HepG2 (cell line): ENCODE data around the gene CD2. TPM values are rescaled to one million over a fixed set of nuclear protein-coding genes. Genes with fewer than 3 reads are reported as not detected.

Experiments
- ATAC-seq: fragments of 200-7000 bp; cut with Tn5 transposase; 3 replicates; pipeline ENCODE4 v1.9.1; 2020; ENCODE audit warnings: mild to moderate bottlenecking, moderate library complexity
- BruUV-seq: library from RNA; stranded (reverse); fragments of 400-500 nt; replicated peaks from 2 replicates; lab custom pipeline; 2021; lab: Mats Ljungman, UMichigan
- CTCF ChIA-PET: fragments of 300-600 bp; formaldehyde crosslinking; extraction: SDS; loops from one replicate; lab custom pipeline; 2021; ENCODE audit warnings: low total read pairs, inconsistent platforms, low intra/inter-chr PET ratio; lab: Yijun Ruan, JAX
- POLR2A ChIA-PET: fragments of 350-600 bp; sonication (Branson Sonifier 250); formaldehyde crosslinking; loops from one replicate; lab custom pipeline; 2020; ENCODE audit warnings: antibody characterized with exemption, inconsistent platforms; lab: Yijun Ruan, JAX
- DNase-seq: peaks from one replicate; pipeline ENCODE4 v3.0.0-alpha.2; 2015; ENCODE audit warnings: low spot score
- FAIRE-seq: peaks from 3 replicates; lab custom pipeline; 2011; peaks lifted over from hg19 to GRCh38; lab: Jason Lieb, UNC
- H2AFZ ChIP-seq: one replicate; pipeline ENCODE4 v1.6.1; 2011; ENCODE audit warnings: low read length, inconsistent platforms
- H3K27ac ChIP-seq: fragments of 300-600 bp; 3 replicates; pipeline ENCODE4 v1.8.0; 2011; ENCODE audit warnings: mixed run types, mild to moderate bottlenecking, mixed read lengths, low read length, inconsistent platforms; ENCODE audit not compliant: insufficient read depth; ENCODE audit errors: extremely low read length
- H3K27me3 ChIP-seq, 2 experiments: fragments of 200-600 bp in 1 of 2; 2 replicates in 1 of 2; 3 replicates in 1 of 2; pipeline versions ENCODE4 v1.6.0 to v1.8.0; 2011; ENCODE audit warnings: low read length in 2 of 2, mild to moderate bottlenecking in 2 of 2, moderate library complexity in 2 of 2, inconsistent platforms in 1 of 2; ENCODE audit not compliant: insufficient read depth in 2 of 2, control insufficient read depth in 1 of 2
- H3K36me3 ChIP-seq, 2 experiments: fragments of 200-600 bp in 1 of 2; replicated peaks in 1 of 2; 2 replicates in 1 of 2; 3 replicates in 1 of 2; pipeline versions ENCODE4 v1.5.1 to v1.8.0; 2011; ENCODE audit warnings: low read length in 2 of 2, inconsistent platforms in 1 of 2; ENCODE audit not compliant: insufficient read depth in 2 of 2, control insufficient read depth in 1 of 2
- H3K4me1 ChIP-seq: 2 replicates; pipeline ENCODE4 v1.5.1; 2012; ENCODE audit warnings: low read length, inconsistent platforms; ENCODE audit not compliant: insufficient read depth
- H3K4me2 ChIP-seq: 2 replicates; pipeline ENCODE4 v1.6.0; 2011; ENCODE audit warnings: low read depth, low read length, inconsistent platforms
- H3K4me3 ChIP-seq, 3 experiments: fragments of 200-600 bp in 1 of 3; sonication (generic), shearing (Covaris generic) in 1 of 3; replicated peaks in 1 of 3; 2 replicates each; pipeline ENCODE4 v1.5.1; 2011 to 2016; ENCODE audit warnings: low read length in 3 of 3, inconsistent platforms in 2 of 3, low read depth in 2 of 3, mild to moderate bottlenecking in 2 of 3, control low read depth in 1 of 3, mixed read lengths in 1 of 3; ENCODE audit not compliant: insufficient read depth in 1 of 3
- H3K79me2 ChIP-seq: one replicate; pipeline ENCODE4 v1.6.1; 2011; ENCODE audit warnings: low read length, inconsistent platforms; ENCODE audit not compliant: insufficient read depth
- H3K9ac ChIP-seq: 2 replicates; pipeline ENCODE4 v1.6.0; 2011; ENCODE audit warnings: mild to moderate bottlenecking, low read depth, low read length, inconsistent platforms; ENCODE audit not compliant: insufficient read depth
- H3K9me3 ChIP-seq: 2 replicates; pipeline ENCODE4 v1.5.1; 2012; ENCODE audit warnings: mild to moderate bottlenecking, low read length
- H4K20me1 ChIP-seq: 2 replicates; pipeline ENCODE4 v1.6.0; 2011; ENCODE audit warnings: inconsistent platforms, mild to moderate bottlenecking, low read length, moderate library complexity; ENCODE audit not compliant: insufficient read depth
- DNMT1 ChIP-seq: sonication (generic); formaldehyde crosslinking; IDR thresholded peaks from 2 replicates; pipeline ENCODE4 v1.5.1; 2020; ENCODE audit warnings: mild to moderate bottlenecking, missing genetic modification reagents
- IKZF1 ChIP-seq: fragments of 450-650 bp; IDR thresholded peaks from 2 replicates; pipeline ENCODE4 v1.7.1; 2016
- NR1H2 ChIP-seq: sonication (generic); formaldehyde crosslinking; IDR thresholded peaks from 2 replicates; pipeline ENCODE4 v1.8.1; 2022; ENCODE audit warnings: low read depth, missing genetic modification reagents, borderline replicate concordance
- NRL ChIP-seq: sonication (generic); formaldehyde crosslinking; IDR thresholded peaks from 2 replicates; pipeline ENCODE4 v1.5.0; 2020; ENCODE audit warnings: missing genetic modification reagents, mild to moderate bottlenecking, moderate library complexity, borderline replicate concordance
- ZBTB7A ChIP-seq: sonication (generic); formaldehyde crosslinking; IDR thresholded peaks from 2 replicates; pipeline ENCODE4 v1.8.0; 2022; ENCODE audit warnings: mild to moderate bottlenecking, missing genetic modification reagents
- ZNF816 ChIP-seq: sonication (generic); formaldehyde crosslinking; IDR thresholded peaks from 2 replicates; pipeline ENCODE4 v1.8.0; 2022; ENCODE audit warnings: missing genetic modification reagents, mild to moderate bottlenecking, borderline replicate concordance
- WGBS: methylation state at CpG from one replicate; pipeline ENCODE4 v1.1.6; 2017; ENCODE audit warnings: low lambda C conversion rate; 5-methylcytosine and 5-hydroxymethylcytosine counted together
- in situ Hi-C: cut with HindIII; loops from 2 replicates; pipeline ENCODE4 v1.10.0; 2017; ENCODE audit warnings: low pct_unique_long_range_greater_than_20kb; ENCODE audit not compliant: extremely low pct_ligation_motif_present
- intact Hi-C: fragments of 100-400 bp; cut with micrococcal nuclease; formaldehyde crosslinking; loops from one replicate; pipeline ENCODE4 v1.10.0; 2022; ENCODE audit not compliant: unreplicated experiment
- polyA plus RNA-seq, 8 experiments: library from polyadenylated mRNA; depleted of rRNA in 3 of 8; stranded (reverse) in 7 of 8; unstranded in 1 of 8; fragments of >200 nt; fragmentation: Illumina TruSeq in 4 of 8; extraction: Trizol in 4 of 8; gene quantifications; 2 replicates each; pipeline versions ENCODE4 v1.2.1 to v1.2.3, GENCODE V29; 2011 to 2016; ENCODE audit warnings: low read depth in 4 of 8, missing spikeins in 1 of 8, mixed read lengths in 1 of 8; ENCODE audit not compliant: insufficient read depth in 1 of 8
- total RNA-seq, 5 experiments: library from RNA; depleted of rRNA; stranded (reverse); fragments of >200 nt; fragmentation: Illumina TruSeq; extraction: Trizol; gene quantifications; 2 replicates each; pipeline ENCODE4 v1.2.3, GENCODE V29; 2016; ENCODE audit warnings: low read depth in 1 of 5
- TF ChIP-seq, protein P1 (sequence below): sonication (generic); formaldehyde crosslinking; IDR thresholded peaks from 2 replicates; pipeline ENCODE4 v1.9.0; 2021; ENCODE audit warnings: mild to moderate bottlenecking, missing genetic modification reagents
- TF ChIP-seq, protein P2 (sequence below): sonication (generic); formaldehyde crosslinking; IDR thresholded peaks from 2 replicates; pipeline ENCODE4 v1.8.0; 2022; ENCODE audit warnings: missing genetic modification reagents, mild to moderate bottlenecking, moderate library complexity, borderline replicate concordance

The CD2 gene
- total and polyA plus RNA-seq, 2 of the 13 experiments (the other 11 are each of a cell fraction or from before 2014, with no cell fraction given), result not detected

DNA sequence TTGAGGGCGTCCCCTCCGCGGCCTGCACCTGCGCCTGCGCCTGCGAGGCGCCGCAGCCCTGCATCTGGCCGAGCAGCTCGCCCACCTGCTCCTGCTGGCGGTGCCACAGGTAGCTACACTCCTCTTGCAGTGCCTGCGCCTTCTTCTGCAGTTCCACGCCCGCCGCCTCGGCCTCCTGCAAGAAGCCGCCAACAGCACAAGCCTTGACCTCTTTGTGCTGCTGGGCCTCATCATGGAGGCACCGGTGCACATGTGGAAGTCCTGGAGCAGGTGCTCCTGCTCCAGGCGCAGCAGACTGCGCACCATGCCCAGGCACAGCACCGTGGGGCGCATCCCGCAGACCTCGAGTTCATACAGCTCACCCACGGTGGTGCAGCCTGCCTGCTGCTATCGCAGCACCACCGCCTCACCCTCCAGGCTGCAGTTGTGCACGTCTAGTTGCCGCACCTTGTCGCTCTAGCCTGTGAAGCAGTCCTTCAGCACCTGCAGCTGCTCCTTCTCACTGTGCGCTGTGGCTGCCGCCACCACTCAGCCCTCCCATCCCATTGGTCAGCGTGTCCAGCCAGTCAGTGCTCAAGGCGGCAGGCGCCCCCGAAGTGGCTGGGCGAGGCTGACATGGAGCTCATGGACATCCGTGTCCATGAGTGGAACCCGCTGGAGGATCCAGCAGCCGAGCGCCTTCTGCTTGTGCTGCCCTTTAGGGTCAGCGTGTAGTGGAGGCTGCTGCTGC, 12.2 kb upstream of the CD2 start:
- H3K79me2 ChIP-seq, result no peaks in the 10 kb centered on the region
- H3K36me3 ChIP-seq, result no peaks in the 10 kb centered on the region
- no peaks in the 10 kb centered on the region for H3K4me1 ChIP-seq
- ChIA-PET POLR2A (no interaction called here), CTCF (no interaction called here)
- no TSS peak for BruUV-seq
- intact Hi-C loops (no loop called here), in situ Hi-C loops (no loop called here)
- H4K20me1 ChIP-seq, result no peaks in the 10 kb centered on the region
- 75% methylated on average over 21 of the region's 42 CpGs for WGBS
- no peak overlapping the region for H3K9ac ChIP-seq
- H3K9me3 ChIP-seq, result peaks cover 17% of the 10 kb centered on the region
- no peak for DNase-seq
- no peak overlapping the region for H3K4me2 ChIP-seq
- no peak overlapping the region for H3K4me3 ChIP-seq
- ATAC-seq, result no peak
- no peak for FAIRE-seq
- H3K27me3 ChIP-seq, result no peaks in the 10 kb centered on the region
- H3K27ac ChIP-seq, result no peak overlapping the region
- TF ChIP-seq DNMT1 (CRISPR knock-in tag) (no peak), NR1H2 (CRISPR knock-in tag) (no peak), ZBTB7A (CRISPR knock-in tag) (no peak), ZNF816 (CRISPR knock-in tag) (no peak)
- no peak overlapping the region for H2AFZ ChIP-seq

DNA sequence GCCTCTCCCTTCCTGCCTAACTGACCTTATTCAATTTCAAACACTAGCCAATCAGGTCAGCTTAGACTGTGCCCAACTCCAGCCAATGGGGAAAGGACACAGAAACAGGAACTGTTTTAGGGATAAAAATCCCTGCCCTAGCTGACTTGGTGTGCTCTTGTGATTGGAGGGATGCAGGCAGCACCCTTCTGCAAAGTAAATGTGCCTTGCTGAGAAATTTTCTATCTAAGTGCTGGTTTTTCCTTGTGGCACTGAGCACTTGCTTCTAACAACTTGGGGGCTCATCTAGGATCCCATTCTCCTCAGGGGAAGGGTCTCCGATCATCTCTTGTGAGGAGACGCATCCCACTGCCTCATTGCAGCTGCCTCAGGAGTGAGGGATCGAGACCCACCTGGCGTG, 10.7 kb upstream of the CD2 start:
- in situ Hi-C loops (no loop called here), intact Hi-C loops (no loop called here)
- no peaks in the 10 kb centered on the region for H3K27me3 ChIP-seq
- H2AFZ ChIP-seq, result no peak overlapping the region
- no peak overlapping the region for H3K27ac ChIP-seq
- no peak overlapping the region for H3K4me2 ChIP-seq
- POLR2A ChIA-PET, result no interaction called here
- 38% methylated on average over 4 of the region's 4 CpGs for WGBS
- H3K36me3 ChIP-seq, result no peaks in the 10 kb centered on the region
- H3K4me1 ChIP-seq, result no peaks in the 10 kb centered on the region
- H3K9me3 ChIP-seq, result peaks cover 24% of the 10 kb centered on the region
- H3K79me2 ChIP-seq, result no peaks in the 10 kb centered on the region
- no peaks in the 10 kb centered on the region for H4K20me1 ChIP-seq
- no peak for ATAC-seq
- CTCF ChIA-PET, result no interaction called here
- DNase-seq, result no peak
- no peak for FAIRE-seq
- H3K9ac ChIP-seq, result no peak overlapping the region
- BruUV-seq, result no TSS peak
- no peak overlapping the region for H3K4me3 ChIP-seq
- TF ChIP-seq IKZF1 (no peak), NRL (CRISPR knock-in tag) (no peak)
- TF ChIP-seq, protein P1, sequence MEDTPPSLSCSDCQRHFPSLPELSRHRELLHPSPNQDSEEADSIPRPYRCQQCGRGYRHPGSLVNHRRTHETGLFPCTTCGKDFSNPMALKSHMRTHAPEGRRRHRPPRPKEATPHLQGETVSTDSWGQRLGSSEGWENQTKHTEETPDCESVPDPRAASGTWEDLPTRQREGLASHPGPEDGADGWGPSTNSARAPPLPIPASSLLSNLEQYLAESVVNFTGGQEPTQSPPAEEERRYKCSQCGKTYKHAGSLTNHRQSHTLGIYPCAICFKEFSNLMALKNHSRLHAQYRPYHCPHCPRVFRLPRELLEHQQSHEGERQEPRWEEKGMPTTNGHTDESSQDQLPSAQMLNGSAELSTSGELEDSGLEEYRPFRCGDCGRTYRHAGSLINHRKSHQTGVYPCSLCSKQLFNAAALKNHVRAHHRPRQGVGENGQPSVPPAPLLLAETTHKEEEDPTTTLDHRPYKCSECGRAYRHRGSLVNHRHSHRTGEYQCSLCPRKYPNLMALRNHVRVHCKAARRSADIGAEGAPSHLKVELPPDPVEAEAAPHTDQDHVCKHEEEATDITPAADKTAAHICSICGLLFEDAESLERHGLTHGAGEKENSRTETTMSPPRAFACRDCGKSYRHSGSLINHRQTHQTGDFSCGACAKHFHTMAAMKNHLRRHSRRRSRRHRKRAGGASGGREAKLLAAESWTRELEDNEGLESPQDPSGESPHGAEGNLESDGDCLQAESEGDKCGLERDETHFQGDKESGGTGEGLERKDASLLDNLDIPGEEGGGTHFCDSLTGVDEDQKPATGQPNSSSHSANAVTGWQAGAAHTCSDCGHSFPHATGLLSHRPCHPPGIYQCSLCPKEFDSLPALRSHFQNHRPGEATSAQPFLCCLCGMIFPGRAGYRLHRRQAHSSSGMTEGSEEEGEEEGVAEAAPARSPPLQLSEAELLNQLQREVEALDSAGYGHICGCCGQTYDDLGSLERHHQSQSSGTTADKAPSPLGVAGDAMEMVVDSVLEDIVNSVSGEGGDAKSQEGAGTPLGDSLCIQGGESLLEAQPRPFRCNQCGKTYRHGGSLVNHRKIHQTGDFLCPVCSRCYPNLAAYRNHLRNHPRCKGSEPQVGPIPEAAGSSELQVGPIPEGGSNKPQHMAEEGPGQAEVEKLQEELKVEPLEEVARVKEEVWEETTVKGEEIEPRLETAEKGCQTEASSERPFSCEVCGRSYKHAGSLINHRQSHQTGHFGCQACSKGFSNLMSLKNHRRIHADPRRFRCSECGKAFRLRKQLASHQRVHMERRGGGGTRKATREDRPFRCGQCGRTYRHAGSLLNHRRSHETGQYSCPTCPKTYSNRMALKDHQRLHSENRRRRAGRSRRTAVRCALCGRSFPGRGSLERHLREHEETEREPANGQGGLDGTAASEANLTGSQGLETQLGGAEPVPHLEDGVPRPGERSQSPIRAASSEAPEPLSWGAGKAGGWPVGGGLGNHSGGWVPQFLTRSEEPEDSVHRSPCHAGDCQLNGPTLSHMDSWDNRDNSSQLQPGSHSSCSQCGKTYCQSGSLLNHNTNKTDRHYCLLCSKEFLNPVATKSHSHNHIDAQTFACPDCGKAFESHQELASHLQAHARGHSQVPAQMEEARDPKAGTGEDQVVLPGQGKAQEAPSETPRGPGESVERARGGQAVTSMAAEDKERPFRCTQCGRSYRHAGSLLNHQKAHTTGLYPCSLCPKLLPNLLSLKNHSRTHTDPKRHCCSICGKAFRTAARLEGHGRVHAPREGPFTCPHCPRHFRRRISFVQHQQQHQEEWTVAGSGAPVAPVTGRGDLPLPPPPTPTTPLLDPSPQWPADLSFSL, result no peak
- TF ChIP-seq, protein P2, sequence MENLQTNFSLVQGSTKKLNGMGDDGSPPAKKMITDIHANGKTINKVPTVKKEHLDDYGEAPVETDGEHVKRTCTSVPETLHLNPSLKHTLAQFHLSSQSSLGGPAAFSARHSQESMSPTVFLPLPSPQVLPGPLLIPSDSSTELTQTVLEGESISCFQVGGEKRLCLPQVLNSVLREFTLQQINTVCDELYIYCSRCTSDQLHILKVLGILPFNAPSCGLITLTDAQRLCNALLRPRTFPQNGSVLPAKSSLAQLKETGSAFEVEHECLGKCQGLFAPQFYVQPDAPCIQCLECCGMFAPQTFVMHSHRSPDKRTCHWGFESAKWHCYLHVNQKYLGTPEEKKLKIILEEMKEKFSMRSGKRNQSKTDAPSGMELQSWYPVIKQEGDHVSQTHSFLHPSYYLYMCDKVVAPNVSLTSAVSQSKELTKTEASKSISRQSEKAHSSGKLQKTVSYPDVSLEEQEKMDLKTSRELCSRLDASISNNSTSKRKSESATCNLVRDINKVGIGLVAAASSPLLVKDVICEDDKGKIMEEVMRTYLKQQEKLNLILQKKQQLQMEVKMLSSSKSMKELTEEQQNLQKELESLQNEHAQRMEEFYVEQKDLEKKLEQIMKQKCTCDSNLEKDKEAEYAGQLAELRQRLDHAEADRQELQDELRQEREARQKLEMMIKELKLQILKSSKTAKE (CRISPR knock-in tag), result no peak
